H9 (cell line): ENCODE data around the gene MAGEB10. TPM values are rescaled to one million over a fixed set of nuclear protein-coding genes. Genes with fewer than 3 reads are reported as not detected.

Experiments
- DNase-seq: peaks from one replicate; pipeline ENCODE4 v3.0.0-alpha.2; 2017
- H2AFZ ChIP-seq: one replicate; pipeline ENCODE4 v1.6.1; 2013; ENCODE audit warnings: mild to moderate bottlenecking, low read length, control low read depth, moderate library complexity
- H2AK5ac ChIP-seq: 2 replicates; pipeline ENCODE4 v1.6.1; 2013; ENCODE audit warnings: low read length, control low read depth, mixed read lengths; ENCODE audit not compliant: insufficient read length
- H2BK120ac ChIP-seq: one replicate; pipeline ENCODE4 v1.6.1; 2013; ENCODE audit warnings: low read depth, mild to moderate bottlenecking, low read length, control low read depth, inconsistent platforms; ENCODE audit not compliant: poor library complexity, severe bottlenecking
- H2BK12ac ChIP-seq: 2 replicates; pipeline ENCODE4 v1.6.1; 2013; ENCODE audit warnings: low read length, control low read depth, mixed read lengths, low read depth; ENCODE audit not compliant: insufficient read length
- H2BK15ac ChIP-seq: 2 replicates; pipeline ENCODE4 v1.6.1; 2013; ENCODE audit warnings: low read depth, low read length, control low read depth
- H2BK20ac ChIP-seq: one replicate; pipeline ENCODE4 v1.6.1; 2013; ENCODE audit warnings: low read depth, mild to moderate bottlenecking, low read length, control low read depth, inconsistent platforms; ENCODE audit not compliant: poor library complexity, severe bottlenecking
- H2BK5ac ChIP-seq: 2 replicates; pipeline ENCODE4 v1.6.1; 2013; ENCODE audit warnings: low read length, control low read depth, mixed read lengths; ENCODE audit not compliant: insufficient read length
- H3K14ac ChIP-seq: 2 replicates; pipeline ENCODE4 v1.6.1; 2013; ENCODE audit warnings: low read length, control low read depth; ENCODE audit not compliant: insufficient read depth
- H3K18ac ChIP-seq: 2 replicates; pipeline ENCODE4 v1.6.1; 2013; ENCODE audit warnings: low read depth, mild to moderate bottlenecking, mixed read lengths, low read length, control low read depth; ENCODE audit not compliant: insufficient read length
- H3K23ac ChIP-seq: 2 replicates; pipeline ENCODE4 v1.6.1; 2013; ENCODE audit warnings: low read length, control low read depth, mixed read lengths, low read depth; ENCODE audit not compliant: insufficient read length
- H3K23me2 ChIP-seq: 2 replicates; pipeline ENCODE4 v1.6.1; 2013; ENCODE audit warnings: low read depth, mild to moderate bottlenecking, mixed read lengths, low read length, control low read depth; ENCODE audit not compliant: insufficient read length, poor library complexity, severe bottlenecking
- H3K27ac ChIP-seq: 2 replicates; pipeline ENCODE4 v1.5.1; 2013; ENCODE audit warnings: low read length, control low read depth, mixed read lengths, low read depth; ENCODE audit not compliant: insufficient read length
- H3K27me3 ChIP-seq: 2 replicates; pipeline ENCODE4 v1.6.1; 2013; ENCODE audit warnings: low read length, control low read depth, inconsistent platforms; ENCODE audit not compliant: insufficient read depth
- H3K4ac ChIP-seq: 2 replicates; pipeline ENCODE4 v1.6.1; 2013; ENCODE audit warnings: low read depth, mild to moderate bottlenecking, control low read depth, inconsistent platforms, low read length, moderate library complexity
- H3K4me1 ChIP-seq: 2 replicates; pipeline ENCODE4 v1.6.1; 2013; ENCODE audit warnings: low read length, control low read depth, inconsistent platforms; ENCODE audit not compliant: insufficient read depth
- H3K4me2 ChIP-seq: 2 replicates; pipeline ENCODE4 v1.6.1; 2013; ENCODE audit warnings: low read length, control low read depth, mixed read lengths; ENCODE audit not compliant: insufficient read length, insufficient read depth
- H3K56ac ChIP-seq: 2 replicates; pipeline ENCODE4 v1.6.1; 2013; ENCODE audit warnings: low read depth, mild to moderate bottlenecking, mixed read lengths, low read length, control low read depth; ENCODE audit not compliant: insufficient read length
- H3K79me1 ChIP-seq: 2 replicates; pipeline ENCODE4 v1.6.1; 2013; ENCODE audit warnings: low read depth, mild to moderate bottlenecking, moderate library complexity, low read length, control low read depth, inconsistent platforms; ENCODE audit not compliant: insufficient read depth, poor library complexity, severe bottlenecking
- H3K79me2 ChIP-seq: 2 replicates; pipeline ENCODE4 v1.6.1; 2013; ENCODE audit warnings: low read length, control low read depth, inconsistent platforms; ENCODE audit not compliant: insufficient read depth
- H3K9ac ChIP-seq: 2 replicates; pipeline ENCODE4 v1.6.1; 2013; ENCODE audit warnings: low read length, control low read depth, mixed read lengths; ENCODE audit not compliant: insufficient read length; ENCODE audit errors: extremely low read depth
- H3K9me3 ChIP-seq: one replicate; pipeline ENCODE4 v1.6.1; 2013; ENCODE audit warnings: low read depth, low read length, inconsistent platforms; ENCODE audit not compliant: control insufficient read depth
- H3T11ph ChIP-seq: one replicate; pipeline ENCODE4 v1.6.1; 2013; ENCODE audit warnings: mild to moderate bottlenecking, low read length, control low read depth, inconsistent platforms
- H4K20me1 ChIP-seq: one replicate; pipeline ENCODE4 v1.6.1; 2013; ENCODE audit not compliant: control insufficient read depth, insufficient read length, insufficient read depth
- H4K5ac ChIP-seq: 2 replicates; pipeline ENCODE4 v1.6.1; 2013; ENCODE audit warnings: low read depth, mild to moderate bottlenecking, mixed read lengths, low read length, control low read depth; ENCODE audit not compliant: insufficient read length
- H4K8ac ChIP-seq: replicated peaks from 2 replicates; pipeline ENCODE4 v1.6.1; 2013; ENCODE audit warnings: low read length, control low read depth, mixed read lengths, low read depth; ENCODE audit not compliant: insufficient read length
- H4K91ac ChIP-seq: 2 replicates; pipeline ENCODE4 v1.6.1; 2013; ENCODE audit warnings: low read depth, mild to moderate bottlenecking, moderate library complexity, mixed read lengths, low read length, control low read depth; ENCODE audit not compliant: insufficient read length
- H3K27ac Mint-ChIP-seq, 3 experiments: 2 replicates in 2 of 3; 3 replicates in 1 of 3; pipeline ENCODE4 v1.8.0; 2020 to 2021; ENCODE audit warnings: mixed read lengths in 3 of 3, mild to moderate bottlenecking in 1 of 3, moderate library complexity in 1 of 3
- H3K27me3 Mint-ChIP-seq: 2 replicates; pipeline ENCODE4 v1.8.0; 2021; ENCODE audit warnings: low read depth, mild to moderate bottlenecking, moderate library complexity, mixed read lengths
- H3K36me3 Mint-ChIP-seq, 3 experiments: 2 replicates in 2 of 3; 3 replicates in 1 of 3; pipeline ENCODE4 v1.8.0; 2020 to 2021; ENCODE audit warnings: low read depth in 3 of 3, mixed read lengths in 3 of 3; ENCODE audit not compliant: insufficient read depth in 1 of 3
- H3K4me1 Mint-ChIP-seq, 2 experiments: 2 replicates each; pipeline ENCODE4 v1.8.0; 2020; ENCODE audit warnings: mixed read lengths in 2 of 2
- H3K4me3 Mint-ChIP-seq, 2 experiments: 2 replicates in 1 of 2; 3 replicates in 1 of 2; pipeline ENCODE4 v1.8.0; 2020 to 2021; ENCODE audit warnings: mild to moderate bottlenecking in 2 of 2, mixed read lengths in 2 of 2, moderate library complexity in 1 of 2
- H3K9me3 Mint-ChIP-seq, 2 experiments: 2 replicates in 1 of 2; 3 replicates in 1 of 2; pipeline ENCODE4 v1.8.0; 2020; ENCODE audit warnings: mild to moderate bottlenecking in 2 of 2, mixed read lengths in 2 of 2, moderate library complexity in 1 of 2
- CTCF ChIP-seq: fragments of 200-600 bp; sonication (generic); conservative IDR thresholded peaks from 3 replicates; pipeline ENCODE4 v1.8.0; 2021; ENCODE audit warnings: antibody characterized with exemption, mild to moderate bottlenecking
- WGBS: extraction: QIAGEN DNeasy Blood & Tissue Kit; methylation state at CpG from one replicate; pipeline ENCODE4 v1.1.7; 2013; ENCODE audit warnings: missing lambda C conversion rate, low lambda C conversion rate, mixed read lengths; ENCODE audit not compliant: insufficient read length; ENCODE audit errors: extremely low coverage; 5-methylcytosine and 5-hydroxymethylcytosine counted together
- total RNA-seq: library from RNA; stranded (reverse); gene quantifications from 2 replicates; pipeline ENCODE4 v1.2.1, GENCODE V29; 2021

Gene MAGEB10
- total RNA-seq, 1 experiment from 2014 or later, result not detected

DNA sequence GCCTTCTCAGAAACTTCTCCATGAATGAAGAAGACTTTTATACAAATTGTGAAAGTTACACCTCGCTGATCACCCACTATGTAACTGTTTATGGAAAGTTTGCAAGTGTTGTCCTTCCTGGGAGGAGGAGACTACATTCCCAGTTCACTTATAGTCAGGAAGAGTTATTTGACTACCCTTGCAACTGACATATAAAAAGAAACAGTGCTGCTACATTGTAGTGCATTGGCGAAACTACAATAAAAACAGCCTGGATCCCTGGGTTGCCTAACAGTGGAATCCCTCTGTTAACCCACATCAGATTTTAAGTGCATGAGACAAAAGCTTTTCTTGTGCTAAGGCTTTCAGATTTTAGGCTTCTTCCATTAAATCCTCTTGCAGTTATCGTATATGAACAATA, 30.4 kb downstream of the MAGEB10 start:
- H2AFZ ChIP-seq, result no peak overlapping the region
- H3K23me2 ChIP-seq, result no peaks in the 10 kb centered on the region
- no peak overlapping the region for H3K56ac ChIP-seq
- no peaks in the 10 kb centered on the region for H3K79me1 ChIP-seq
- no peak overlapping the region for H4K91ac ChIP-seq
- no peak overlapping the region for H3K18ac ChIP-seq
- no peak overlapping the region for H2AK5ac ChIP-seq
- peaks cover 49 to 55% of the 10 kb centered on the region in 2 experiments for H3K9me3 Mint-ChIP-seq
- no peak for DNase-seq
- H3K4ac ChIP-seq, result no peak overlapping the region
- no peak overlapping the region for H2BK15ac ChIP-seq
- H3K14ac ChIP-seq, result no peak overlapping the region
- H2BK120ac ChIP-seq, result no peak overlapping the region
- no peaks in the 10 kb centered on the region for H3K4me1 ChIP-seq
- no peak overlapping the region for H2BK5ac ChIP-seq
- TF ChIP-seq CTCF, result no peak
- H4K20me1 ChIP-seq, result no peaks in the 10 kb centered on the region
- H3K4me2 ChIP-seq, result no peak overlapping the region
- no peak overlapping the region for H2BK20ac ChIP-seq
- no peak overlapping the region for H3K27ac ChIP-seq
- H3K4me1 Mint-ChIP-seq, result peaks cover 0 to 3% of the 10 kb centered on the region in 2 experiments; a peak in 2 of 4 replicates
- no peaks in the 10 kb centered on the region for H3K27me3 ChIP-seq
- no peaks in the 10 kb centered on the region; a peak in 3 of 7 replicates for H3K36me3 Mint-ChIP-seq
- H3K9me3 ChIP-seq, result peaks cover 34% of the 10 kb centered on the region
- no peak overlapping the region for H3K23ac ChIP-seq
- H3K9ac ChIP-seq, result no peak overlapping the region
- H3T11ph ChIP-seq, result no peak overlapping the region
- H3K79me2 ChIP-seq, result no peaks in the 10 kb centered on the region
- no peak overlapping the region for H3K27ac Mint-ChIP-seq
- H3K27me3 Mint-ChIP-seq, result peaks cover 2% of the 10 kb centered on the region; the same call in 1 of the 2 replicates
- H4K8ac ChIP-seq, result no peak overlapping the region
- no CpG with 5 or more reads among the region's 3 CpGs for WGBS
- H4K5ac ChIP-seq, result no peak overlapping the region
- no peak overlapping the region for H3K4me3 Mint-ChIP-seq
- H2BK12ac ChIP-seq, result no peak overlapping the region
